HG03280 (cell line): ENCODE results near the gene RAP1GAP.

Experiments used
- ATAC-seq: cut with Tn5 transposase; IDR thresholded peaks from one replicate; pipeline ENCODE4 v1.9.1; 2021; ENCODE audit warnings: mild to moderate bottlenecking, moderate library complexity; ENCODE audit not compliant: unreplicated experiment

RAP1GAP gene

DNA sequence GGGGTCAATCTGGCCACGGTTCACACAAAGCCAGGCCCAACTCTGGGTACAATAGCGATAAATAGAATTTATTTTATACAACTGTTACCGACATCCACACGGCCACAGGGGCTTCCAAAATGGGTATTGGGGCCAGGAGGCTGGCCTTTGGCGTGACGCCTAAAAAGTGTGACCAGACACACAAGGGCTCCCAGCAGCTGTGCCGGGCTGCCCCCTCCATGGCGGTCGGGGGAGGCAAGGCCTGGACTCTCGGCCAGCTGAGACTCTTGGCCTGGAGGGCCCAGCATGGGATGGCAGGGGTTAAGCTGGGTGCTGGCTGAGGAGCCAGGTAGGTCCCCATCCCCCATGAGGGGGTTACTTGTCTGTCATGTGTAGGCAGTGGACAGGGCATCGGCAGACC is 73.0 kb downstream of the RAP1GAP start:
- ATAC-seq, result no peak

GRCh38 chr1:21594935-21595897 is 73.9 kb downstream of the RAP1GAP start:
- ATAC-seq, result no peak

DNA sequence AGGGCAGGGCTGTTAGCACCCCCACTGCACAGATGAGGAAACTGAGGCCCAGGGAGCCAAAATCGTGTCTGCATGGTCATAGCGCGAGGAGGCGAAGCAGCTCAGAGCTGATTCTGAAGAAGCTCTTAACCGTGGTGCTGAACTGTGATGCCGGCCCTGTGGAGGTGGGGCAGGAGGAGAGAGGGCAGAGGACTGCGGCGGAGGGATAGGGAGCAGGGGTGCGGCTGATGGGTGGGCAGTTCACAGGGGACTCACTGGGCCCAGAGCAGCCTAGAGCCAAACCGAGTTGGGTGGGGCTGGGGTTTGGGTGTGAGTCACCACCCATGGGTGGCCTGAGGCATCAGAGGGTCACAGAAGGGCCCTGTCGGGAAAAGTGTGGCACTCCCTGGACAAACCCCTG is 74.7 kb downstream of the RAP1GAP start:
- ATAC-seq, result no peak

DNA sequence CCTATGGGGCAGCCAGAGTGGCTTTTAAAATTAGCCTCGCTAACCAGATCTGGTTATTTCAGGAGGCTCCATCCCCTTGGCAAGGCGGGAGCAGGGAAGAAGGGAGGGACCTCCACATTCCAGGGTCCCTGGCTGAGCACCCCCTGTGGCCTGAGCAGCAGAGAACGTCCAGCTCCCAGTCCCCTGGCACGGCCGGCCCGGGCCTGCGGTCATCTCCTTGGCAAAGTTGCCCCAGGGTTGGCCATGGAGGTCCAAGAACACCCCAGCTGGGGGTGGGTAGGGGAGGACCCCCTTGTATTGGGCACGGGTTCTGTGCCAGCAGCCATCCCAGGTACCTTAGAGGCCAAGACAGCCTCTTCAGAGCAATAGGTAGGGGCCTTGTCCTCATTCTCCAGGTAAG is 75.9 kb downstream of the RAP1GAP start:
- no peak for ATAC-seq

DNA sequence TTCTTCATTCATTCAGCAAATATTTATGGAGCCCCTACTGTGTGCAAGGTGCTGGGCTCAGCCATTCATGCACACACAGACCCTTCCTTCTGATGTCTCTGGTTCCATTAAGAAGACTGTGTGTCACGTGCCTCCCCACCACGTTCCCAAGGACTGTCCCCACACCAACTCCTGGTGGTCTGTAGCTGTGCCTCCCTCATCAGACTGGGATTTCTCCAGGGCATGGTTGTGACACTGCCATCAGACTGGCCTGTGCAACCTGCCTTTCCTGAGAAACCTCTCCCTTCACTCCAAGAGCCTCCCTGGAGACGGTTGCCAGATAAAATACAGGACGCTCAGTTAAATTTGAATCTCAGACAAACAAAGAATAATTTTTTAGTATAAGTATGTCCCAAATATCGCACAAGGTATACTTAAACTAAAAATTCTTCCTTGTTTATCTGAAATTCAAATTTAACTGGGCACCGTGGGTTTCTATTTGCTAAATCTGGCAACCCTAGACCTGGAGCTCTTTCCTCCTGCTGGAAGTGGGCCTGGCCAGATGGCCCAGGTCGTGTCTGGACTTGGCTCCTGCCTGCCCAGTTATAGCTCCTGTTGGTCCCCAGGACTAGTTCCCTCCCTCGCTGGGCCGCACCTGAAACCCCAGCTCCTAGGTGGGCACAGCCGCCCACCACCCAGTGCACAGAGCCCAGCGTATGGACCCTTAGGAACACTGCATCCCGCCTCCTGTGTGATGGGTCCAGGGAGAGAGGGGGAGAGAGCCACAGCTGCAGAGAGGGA is 76.9 kb downstream of the RAP1GAP start:
- no peak for ATAC-seq

GRCh38 chr1:21590934-21591333 is 78.2 kb downstream of the RAP1GAP start:
- no peak for ATAC-seq

DNA sequence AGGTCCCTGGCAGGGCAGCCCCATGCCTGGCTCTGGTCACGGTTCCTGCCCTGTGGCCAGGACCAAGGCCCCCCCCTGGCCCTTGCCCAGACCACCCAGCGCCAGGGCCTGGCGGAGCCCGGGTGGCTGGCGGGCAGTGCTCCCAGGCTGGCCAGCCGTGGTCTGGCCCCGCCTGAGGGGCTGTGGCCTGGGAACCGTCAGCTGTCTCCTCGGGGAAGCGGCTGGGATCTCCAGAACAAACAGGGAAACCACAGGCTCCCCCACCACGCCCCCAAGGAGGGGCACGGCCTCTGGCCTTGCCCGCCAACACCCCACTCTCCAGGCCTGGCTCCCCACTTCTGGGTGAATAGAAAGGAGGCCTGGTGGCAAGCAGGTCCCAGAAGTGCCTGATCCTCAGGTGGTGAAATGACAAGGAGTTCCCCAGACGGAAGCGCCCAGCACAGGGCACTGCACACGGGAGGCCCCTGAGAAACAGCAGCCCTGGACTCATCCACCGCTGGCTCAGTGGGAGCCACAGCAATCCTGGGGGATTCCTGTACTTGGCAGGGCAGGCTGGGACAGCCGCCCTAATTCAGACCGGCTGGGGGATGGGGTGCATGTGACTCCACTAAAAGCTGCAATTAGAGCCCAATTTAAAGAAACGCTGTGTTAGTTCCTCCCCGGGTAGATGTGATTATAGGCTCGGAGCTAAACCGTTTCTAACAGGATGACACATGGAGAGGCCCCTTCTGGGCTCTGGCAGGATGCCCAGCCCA is 78.9 kb downstream of the RAP1GAP start:
- ATAC-seq, result no peak

- ATAC-seq, result no peak
Measured at GRCh38 chr1:21589618-21590017, 79.5 kb downstream of the RAP1GAP start.

- no peak for ATAC-seq
Measured at GRCh38 chr1:21587602-21587953, 81.6 kb downstream of the RAP1GAP start.

- no peak for ATAC-seq
Measured at GRCh38 chr1:21586846-21587601, 82.1 kb downstream of the RAP1GAP start.

DNA sequence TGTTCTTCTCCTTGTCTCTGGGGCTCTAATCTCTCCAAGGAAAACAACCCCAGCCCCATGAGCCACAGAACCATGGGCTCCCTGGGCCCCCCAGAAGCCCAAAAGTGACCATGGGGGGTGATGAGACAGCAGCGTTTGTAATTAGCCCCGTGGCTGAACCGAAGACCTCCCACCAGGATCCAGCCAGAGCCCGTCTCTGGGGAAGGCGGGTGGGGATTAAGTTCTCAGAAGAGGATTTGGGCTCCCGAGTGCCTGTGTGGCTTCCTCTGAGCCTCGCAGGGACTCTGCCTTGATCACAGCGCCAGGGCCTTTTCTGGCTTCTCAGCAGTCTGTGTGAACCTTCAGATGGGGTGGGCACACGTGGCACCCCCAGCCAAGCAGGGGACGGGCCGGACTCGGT is 82.9 kb downstream of the RAP1GAP start:
- ATAC-seq, result no peak

DNA sequence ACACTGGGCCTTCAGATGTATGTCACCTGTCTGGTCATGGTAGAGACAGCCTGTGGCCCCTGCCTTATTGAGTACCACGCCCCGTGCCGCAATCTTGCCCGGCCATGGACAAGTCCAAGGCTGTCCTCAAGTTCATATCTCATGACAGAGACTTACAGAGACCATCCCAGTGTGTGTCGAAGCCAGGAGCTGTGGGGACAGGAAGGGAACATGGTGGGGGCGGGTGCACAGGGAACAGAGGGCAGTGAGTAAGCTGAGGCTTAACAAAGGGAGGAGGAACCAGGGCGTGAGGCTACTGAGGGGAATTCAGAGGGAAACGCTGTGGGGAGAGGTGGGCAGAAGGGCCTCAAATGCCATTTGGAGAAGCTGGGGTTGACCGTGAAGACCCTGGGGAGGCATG is 84.1 kb downstream of the RAP1GAP start:
- no peak for ATAC-seq

DNA sequence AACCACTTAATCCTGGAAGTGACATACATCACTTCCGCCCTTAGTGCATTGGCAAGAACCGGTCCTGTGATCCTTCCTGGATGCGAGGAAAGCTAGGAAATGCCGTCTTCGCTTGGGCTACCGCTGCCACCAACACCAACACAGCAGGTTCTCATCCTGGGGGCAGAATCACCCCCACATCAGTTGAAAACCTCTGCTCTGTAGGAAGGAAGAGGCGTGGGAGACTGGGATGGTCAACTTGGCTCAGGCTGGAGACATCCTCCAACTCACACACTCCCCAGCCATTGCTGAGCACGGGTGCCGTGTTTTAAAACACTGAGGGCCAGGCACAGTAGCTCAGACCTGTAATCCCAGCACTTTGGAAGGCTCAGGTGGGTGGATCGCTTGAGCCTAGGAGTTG is 85.1 kb downstream of the RAP1GAP start:
- no peak for ATAC-seq

DNA sequence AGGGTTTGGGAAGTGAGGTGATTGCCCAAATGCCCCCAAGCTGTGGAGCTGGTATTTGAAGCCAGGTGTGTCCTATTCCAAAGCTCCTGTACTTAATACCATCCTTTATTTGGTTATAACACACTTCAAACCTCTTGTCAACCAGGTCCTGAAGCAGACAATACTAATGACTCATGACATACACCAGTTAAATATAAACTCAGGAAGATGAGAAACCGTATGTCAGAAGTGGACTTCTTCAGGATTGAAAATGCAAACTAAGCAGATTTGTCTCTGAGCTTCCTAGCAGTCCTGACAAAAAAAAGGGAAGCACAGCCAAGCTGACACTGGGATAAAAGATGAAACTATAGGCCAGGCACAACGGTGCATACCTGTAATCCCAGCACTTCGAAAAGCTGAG is 89.4 kb downstream of the RAP1GAP start:
- no peak for ATAC-seq

DNA sequence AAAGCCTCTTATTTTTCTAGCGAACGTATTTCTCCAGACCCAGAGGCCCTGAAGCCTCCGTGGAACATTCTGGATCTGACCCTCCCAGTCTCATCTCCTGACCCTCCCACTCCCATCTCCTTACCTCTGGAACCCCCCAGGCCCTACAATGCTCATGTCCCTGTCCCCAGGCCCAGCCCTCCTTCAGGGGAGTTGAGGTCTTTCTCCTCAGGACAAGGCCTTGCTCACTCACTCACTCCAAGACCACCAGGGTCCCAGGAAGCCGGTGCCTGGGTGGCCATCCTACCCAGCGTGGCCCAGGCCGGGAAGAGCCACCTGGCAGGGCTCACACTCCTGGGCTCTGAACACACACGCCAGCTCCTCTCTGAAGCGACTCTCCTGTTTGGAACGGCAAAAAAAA is 91.2 kb downstream of the RAP1GAP start:
- no peak for ATAC-seq

GRCh38 chr1:21577324-21577723 is 91.8 kb downstream of the RAP1GAP start:
- ATAC-seq, result no peak

DNA sequence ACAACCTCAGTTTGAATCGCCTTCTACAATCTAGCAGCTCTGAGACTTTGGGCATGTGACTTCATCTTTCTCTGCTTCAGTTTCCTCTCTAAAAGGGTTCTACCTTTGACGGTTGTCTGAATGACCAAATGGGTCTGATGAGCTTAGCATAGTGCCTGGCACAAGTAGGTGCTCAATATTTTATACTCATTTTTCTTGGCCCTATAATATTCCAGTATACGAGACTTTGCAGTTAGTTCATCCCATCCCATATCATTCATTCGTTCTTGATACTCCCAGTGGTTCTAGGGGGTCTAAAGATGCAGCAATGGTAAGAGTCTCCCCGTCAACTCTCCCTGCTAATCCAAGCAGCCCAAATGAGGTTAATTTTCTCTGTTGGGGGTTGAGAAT is 92.4 kb downstream of the RAP1GAP start:
- ATAC-seq, result no peak

- no peak for ATAC-seq
Measured at GRCh38 chr1:21576031-21576797, 92.9 kb downstream of the RAP1GAP start.

GRCh38 chr1:21575351-21575942 is 93.7 kb downstream of the RAP1GAP start:
- no peak for ATAC-seq
